ENCODE measurements around the gene FGD5. TPM values are rescaled to one million over a fixed set of nuclear protein-coding genes. Genes with fewer than 3 reads are reported as not detected.

The FGD5 gene
- polyA plus RNA-seq, 3 donors: 0.03 TPM; not detected in 2

DNA sequence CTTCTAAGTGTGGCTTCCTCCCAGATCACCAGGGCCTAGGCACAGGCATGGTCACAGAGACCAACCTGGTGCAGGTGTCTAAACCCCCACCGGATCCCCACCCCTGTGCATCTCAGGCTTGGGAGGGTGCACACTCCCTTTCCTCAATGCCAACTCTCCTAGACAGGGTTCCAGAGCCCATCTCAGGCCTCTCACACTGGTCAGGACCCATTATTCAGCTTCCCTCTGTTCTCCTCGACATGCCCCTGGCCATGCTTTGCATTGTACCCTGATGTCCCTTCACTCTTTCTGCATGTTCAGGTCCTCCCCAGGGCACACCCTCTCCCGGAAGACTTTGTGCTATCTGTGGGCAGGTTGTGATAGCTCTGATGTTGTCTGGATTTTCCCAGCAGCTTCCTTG is 23.5 kb downstream of the FGD5 start:
- Histone ChIP-seq H3K4me1 (ENCODE audit: control insufficient read depth in 1 of 2, insufficient read depth in 2 of 2, low read length in 2 of 2) (no peaks in the 10 kb centered on the region), H3K9ac (ENCODE audit: insufficient read depth, low read length, poor library complexity, severe bottlenecking) (no peak overlapping the region), H3K27me3 (ENCODE audit: control insufficient read depth in 2 of 2, insufficient read depth in 2 of 2, low read length in 2 of 2) (no peaks in the 10 kb centered on the region), H3K9me3 (replicated peaks in 1 of 2; ENCODE audit: control insufficient read depth in 1 of 2, insufficient read depth in 1 of 2, low read length in 2 of 2) (no peaks in the 10 kb centered on the region), H2AFZ (ENCODE audit: insufficient read depth, low read depth, low read length, poor library complexity, severe bottlenecking) (no peak overlapping the region), H3K4me3 (replicated peaks in 1 of 3; ENCODE audit: low read depth in 2 of 3, low read length in 3 of 3) (no peak overlapping the region), H3K79me2 (ENCODE audit: insufficient read depth, low read length) (no peaks in the 10 kb centered on the region), H4K20me1 (ENCODE audit: insufficient read depth, low read length) (no peaks in the 10 kb centered on the region), H3K4me2 (replicated peaks; ENCODE audit: extremely low read depth, low read length, poor library complexity, severe bottlenecking) (no peak overlapping the region), H3K27ac (ENCODE audit: low read depth in 1 of 2, low read length in 2 of 2) (no peak overlapping the region), H3K36me3 (replicated peaks in 1 of 2; ENCODE audit: control insufficient read depth in 1 of 2, insufficient read depth in 2 of 2, low read length in 2 of 2) (no peaks in the 10 kb centered on the region)
- no peak overlapping the region for H3K4me3 Mint-ChIP-seq
- H3K27ac Mint-ChIP-seq: no peak overlapping the region
- no peaks in the 10 kb centered on the region for H3K4me1 Mint-ChIP-seq
- intact Hi-C loops (cut with micrococcal nuclease): no loop called here
- H3K9me3 Mint-ChIP-seq: no peaks in the 10 kb centered on the region
- H3K27me3 Mint-ChIP-seq (ENCODE audit: low read depth in 3 of 3): peaks cover 3 to 6% (median 5%) of the 10 kb centered on the region in 3 donors
- TF ChIP-seq, protein P1, sequence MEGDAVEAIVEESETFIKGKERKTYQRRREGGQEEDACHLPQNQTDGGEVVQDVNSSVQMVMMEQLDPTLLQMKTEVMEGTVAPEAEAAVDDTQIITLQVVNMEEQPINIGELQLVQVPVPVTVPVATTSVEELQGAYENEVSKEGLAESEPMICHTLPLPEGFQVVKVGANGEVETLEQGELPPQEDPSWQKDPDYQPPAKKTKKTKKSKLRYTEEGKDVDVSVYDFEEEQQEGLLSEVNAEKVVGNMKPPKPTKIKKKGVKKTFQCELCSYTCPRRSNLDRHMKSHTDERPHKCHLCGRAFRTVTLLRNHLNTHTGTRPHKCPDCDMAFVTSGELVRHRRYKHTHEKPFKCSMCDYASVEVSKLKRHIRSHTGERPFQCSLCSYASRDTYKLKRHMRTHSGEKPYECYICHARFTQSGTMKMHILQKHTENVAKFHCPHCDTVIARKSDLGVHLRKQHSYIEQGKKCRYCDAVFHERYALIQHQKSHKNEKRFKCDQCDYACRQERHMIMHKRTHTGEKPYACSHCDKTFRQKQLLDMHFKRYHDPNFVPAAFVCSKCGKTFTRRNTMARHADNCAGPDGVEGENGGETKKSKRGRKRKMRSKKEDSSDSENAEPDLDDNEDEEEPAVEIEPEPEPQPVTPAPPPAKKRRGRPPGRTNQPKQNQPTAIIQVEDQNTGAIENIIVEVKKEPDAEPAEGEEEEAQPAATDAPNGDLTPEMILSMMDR (IDR thresholded peaks at IDR 0.05): no peak
- DNase-seq: no peak
- 100% methylated on average over 2 of the region's 3 CpGs for WGBS (ENCODE audit: insufficient coverage)
- H3K36me3 Mint-ChIP-seq: no peaks in the 10 kb centered on the region

DNA sequence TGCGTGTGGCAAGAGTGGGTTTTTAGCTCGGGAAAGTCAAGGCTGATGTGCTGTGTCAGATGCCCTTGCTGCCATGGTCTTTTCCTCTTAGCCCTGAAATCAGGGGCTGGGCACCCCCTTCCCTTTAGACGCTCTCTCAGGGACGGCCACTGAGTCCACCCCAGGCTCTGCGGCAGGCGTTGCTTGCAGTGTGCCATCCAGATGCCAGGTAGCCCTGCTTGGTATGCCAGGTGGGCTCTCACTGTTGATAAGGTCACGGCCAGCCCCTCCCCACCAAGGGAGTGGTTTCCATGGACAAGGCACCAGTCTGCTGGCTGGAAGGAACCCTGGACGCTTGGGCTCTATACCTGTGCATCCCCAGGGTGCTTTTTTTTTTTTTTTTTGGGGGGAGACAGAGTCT is 24.6 kb downstream of the FGD5 start:
- Mint-ChIP-seq H3K9me3 (no peaks in the 10 kb centered on the region), H3K27me3 (ENCODE audit: low read depth in 3 of 3) (peaks cover 5 to 9% (median 6%) of the 10 kb centered on the region in 3 donors), H3K27ac (no peak overlapping the region), H3K4me3 (no peak overlapping the region), H3K36me3 (no peaks in the 10 kb centered on the region), H3K4me1 (peaks cover 7% of the 10 kb centered on the region)
- Histone ChIP-seq H3K4me1 (ENCODE audit: control insufficient read depth in 1 of 2, insufficient read depth in 2 of 2, low read length in 2 of 2) (peaks cover 3 to 6% of the 10 kb centered on the region in 2 donors), H3K4me3 (replicated peaks in 1 of 3; ENCODE audit: low read depth in 2 of 3, low read length in 3 of 3) (no peak overlapping the region), H3K9me3 (replicated peaks in 1 of 2; ENCODE audit: control insufficient read depth in 1 of 2, insufficient read depth in 1 of 2, low read length in 2 of 2) (no peaks in the 10 kb centered on the region), H3K27me3 (ENCODE audit: control insufficient read depth in 2 of 2, insufficient read depth in 2 of 2, low read length in 2 of 2) (no peaks in the 10 kb centered on the region), H4K20me1 (ENCODE audit: insufficient read depth, low read length) (no peaks in the 10 kb centered on the region), H2AFZ (ENCODE audit: insufficient read depth, low read depth, low read length, poor library complexity, severe bottlenecking) (no peak overlapping the region), H3K27ac (ENCODE audit: low read depth in 1 of 2, low read length in 2 of 2) (no peak overlapping the region), H3K79me2 (ENCODE audit: insufficient read depth, low read length) (no peaks in the 10 kb centered on the region), H3K36me3 (replicated peaks in 1 of 2; ENCODE audit: control insufficient read depth in 1 of 2, insufficient read depth in 2 of 2, low read length in 2 of 2) (no peaks in the 10 kb centered on the region), H3K4me2 (replicated peaks; ENCODE audit: extremely low read depth, low read length, poor library complexity, severe bottlenecking) (no peak overlapping the region), H3K9ac (ENCODE audit: insufficient read depth, low read length, poor library complexity, severe bottlenecking) (no peak overlapping the region)
- intact Hi-C loops (cut with micrococcal nuclease): no loop called here
- DNase-seq: no peak
- TF ChIP-seq, protein P1 (IDR thresholded peaks at IDR 0.05): no peak
- WGBS (ENCODE audit: insufficient coverage): 92% methylated on average over 6 of the region's 8 CpGs
